GM19193 (cell line): ENCODE data around the gene MAP10.

Experiments
- POLR2A ChIP-seq: IDR thresholded peaks from 4 replicates; pipeline ENCODE4 v1.6.1; 2011; ENCODE audit not compliant: insufficient read depth, insufficient read length; ENCODE audit errors: extremely low read depth

The MAP10 gene

DNA sequence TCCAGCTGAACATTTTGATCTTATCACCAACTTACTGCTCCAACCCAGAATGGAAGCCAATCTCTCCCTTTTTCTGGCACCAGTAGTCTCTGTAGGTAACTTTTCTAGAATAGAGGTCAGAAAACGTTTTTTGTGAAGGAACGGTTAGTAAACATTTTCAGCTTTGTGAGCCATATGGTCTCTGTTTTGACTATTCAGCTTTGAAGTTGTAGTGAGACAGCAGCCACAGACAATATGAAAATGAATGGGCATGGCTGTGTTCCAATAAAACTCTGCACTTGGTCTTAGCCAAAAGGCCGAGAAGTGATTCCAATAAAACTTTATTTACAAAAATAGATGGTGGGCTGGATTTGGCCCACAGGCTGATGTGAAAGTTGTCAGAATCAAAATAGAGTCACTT is 28.9 kb downstream of the MAP10 start:
- TF ChIP-seq POLR2A = no peak

DNA sequence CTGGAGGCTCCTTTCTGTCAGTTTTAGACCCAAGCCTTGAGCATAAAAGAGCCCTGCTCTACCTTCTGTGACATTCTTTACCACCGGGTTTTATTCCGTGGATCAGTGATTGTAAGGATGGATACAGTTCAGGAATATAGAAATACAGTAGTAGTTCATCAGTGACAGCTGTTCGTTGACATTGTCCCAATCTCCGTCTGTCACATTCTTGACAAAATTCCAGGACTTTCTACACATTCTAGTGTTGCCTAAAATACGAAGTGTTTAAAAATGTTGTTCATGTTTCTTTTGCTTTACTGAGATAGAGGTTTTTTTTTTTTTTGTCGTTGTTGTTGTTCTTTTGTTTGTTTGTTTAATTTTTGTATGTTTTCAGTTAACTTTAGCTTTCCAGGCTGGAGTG is 29.9 kb downstream of the MAP10 start:
- TF ChIP-seq POLR2A = no peak

DNA sequence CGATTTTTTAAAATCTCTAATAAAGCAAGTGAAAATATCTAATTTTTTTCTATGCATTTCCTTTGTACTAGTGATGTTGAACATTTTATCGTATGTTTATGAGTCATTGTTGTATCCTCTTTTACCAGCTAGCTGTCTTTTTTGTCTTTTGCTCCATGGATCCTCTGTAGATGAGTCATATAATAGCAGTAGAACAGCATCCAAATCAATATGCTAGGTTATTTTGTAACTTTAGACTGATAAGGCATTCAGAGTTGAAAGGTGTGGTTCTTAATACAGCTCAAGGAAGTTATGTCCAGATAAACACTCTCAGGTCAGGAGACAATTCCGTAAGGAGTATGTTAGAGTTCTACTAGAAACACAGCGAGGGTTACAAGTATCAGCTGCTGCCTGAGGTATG is 31.9 kb downstream of the MAP10 start:
- TF ChIP-seq POLR2A = no peak

DNA sequence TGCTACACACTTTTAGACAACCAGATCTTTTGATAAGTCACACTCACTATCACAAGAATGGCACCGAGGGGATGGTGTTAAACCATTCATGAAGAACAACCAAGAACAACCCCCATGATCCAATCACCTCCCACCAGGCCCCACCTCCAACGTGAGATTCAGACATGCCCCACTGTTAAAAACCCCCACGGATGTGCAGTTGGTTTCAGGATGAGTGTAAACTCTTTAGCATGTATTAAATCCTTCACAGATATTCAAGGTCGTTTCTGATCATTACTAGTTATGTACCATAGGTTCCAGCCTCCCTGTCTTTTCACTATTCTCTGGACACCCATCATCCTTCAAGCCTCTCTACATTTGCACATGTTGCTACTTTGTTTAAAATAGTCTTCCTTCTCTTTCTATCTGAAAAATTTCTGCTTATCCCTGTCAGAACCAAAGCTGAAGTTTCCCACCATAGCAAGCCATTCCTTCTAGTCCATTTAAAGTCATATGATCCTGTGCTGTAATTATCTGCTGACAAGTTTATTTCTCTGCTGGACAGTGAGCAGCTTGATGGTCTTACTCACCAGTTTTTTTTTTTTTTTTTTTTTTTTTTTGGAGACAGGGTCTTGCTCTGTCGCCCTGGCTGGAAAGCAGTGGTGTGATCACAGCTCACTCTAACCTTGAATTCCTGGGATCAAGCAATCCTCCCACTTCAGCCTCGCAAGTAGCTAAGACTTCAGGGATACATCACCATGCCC is 36.8 kb downstream of the MAP10 start:
- no peak for TF ChIP-seq POLR2A

DNA sequence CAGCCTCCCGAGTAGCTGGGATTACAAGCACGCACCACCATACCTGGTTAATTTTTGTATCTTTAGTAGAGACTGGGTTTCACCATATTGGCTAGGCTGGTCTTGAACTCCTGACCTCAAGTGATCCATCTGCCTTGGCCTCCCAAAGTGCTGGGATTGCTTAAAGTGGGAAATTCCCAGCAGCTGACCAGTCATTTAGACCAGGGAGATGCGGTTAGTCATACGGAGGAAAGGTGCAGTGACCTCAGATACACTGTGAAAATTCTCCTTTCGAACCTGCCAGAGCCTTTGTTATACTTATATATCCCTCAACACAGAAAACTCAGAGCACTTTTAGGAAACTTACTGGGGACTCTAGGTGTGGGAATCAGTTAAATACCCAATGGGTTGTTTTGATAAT is 39.6 kb downstream of the MAP10 start:
- no peak for TF ChIP-seq POLR2A

DNA sequence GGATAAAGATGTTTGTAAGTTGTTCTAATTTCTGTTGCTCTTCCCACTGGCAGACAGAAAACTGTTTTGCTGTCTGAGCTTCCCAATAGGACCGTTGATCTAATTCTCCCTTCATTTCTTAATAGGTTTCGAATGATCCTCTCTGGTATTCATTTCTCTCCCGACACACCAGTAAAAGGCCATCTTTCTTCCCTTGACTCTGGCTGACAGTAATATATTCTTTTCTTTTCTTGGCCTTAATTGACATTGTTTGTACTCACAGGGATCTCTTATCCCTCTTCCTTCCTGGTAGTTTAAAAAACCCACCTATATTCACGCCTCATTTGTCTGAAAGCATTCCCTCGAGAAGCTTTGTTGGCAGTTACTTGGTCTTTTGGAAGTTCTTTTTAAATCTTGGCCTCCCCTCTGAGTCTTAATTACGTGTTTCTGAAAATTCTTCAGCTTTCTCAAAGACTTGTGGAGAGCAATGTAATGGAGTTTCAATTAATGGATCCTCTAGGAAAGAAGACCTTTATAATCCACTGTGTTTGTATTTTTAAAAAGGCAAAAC is 40.3 kb downstream of the MAP10 start:
- TF ChIP-seq POLR2A = no peak

DNA sequence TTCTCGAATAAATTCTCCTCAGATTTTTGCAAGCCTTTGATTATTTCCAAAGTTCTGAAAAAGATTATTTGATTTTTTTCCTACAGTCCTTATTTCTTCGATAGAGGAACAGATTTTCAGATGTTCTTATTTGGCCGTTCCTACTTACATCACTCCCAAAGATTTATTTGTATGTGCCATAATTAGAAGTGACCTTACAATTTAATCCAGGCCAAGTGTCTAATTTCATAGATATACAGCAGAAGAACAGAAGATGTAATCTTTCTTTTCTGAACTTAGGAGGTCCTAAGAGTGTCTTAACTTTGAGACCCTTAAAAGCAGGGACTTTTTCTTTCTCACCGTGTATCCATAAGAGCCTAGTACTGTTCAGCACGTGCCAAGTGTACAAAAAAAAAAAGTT is 46.3 kb downstream of the MAP10 start:
- no peak for TF ChIP-seq POLR2A

DNA sequence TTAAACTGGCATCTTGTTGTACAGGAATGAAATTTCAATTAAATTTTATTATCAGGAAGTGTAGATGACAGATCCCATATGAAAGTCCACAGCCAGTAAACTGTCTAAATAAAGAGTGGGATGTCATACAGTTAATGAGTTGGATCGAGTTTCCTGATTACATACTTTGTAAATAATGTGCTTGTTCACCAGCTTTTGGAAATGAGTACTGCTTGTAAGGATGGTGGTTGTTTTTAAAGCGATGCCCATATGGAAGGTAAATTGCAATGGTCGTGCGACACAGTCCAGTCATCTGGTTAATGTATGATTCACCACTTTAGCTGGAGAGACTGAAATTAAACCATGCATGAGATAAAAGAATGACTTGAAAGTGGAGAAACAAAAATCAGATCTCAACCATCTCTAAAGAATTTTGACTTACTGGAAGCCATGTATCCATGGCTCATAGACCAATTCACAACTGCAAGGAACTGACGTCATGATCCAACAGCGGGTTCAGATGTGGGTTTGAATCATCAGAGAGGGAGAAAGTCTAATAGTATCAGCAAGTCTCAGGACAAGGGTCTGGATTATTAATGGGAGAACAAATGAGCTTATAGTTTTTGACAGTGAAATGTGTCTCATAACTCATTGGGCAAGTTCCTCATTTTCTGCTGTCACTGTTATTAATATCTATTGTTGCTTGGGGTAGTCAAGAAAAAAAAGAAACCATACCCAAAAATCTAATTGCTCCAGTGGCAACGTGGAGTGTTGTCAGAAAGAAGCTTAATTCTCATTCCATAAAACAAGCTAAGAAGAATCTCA is 49.0 kb downstream of the MAP10 start:
- no peak for TF ChIP-seq POLR2A

DNA sequence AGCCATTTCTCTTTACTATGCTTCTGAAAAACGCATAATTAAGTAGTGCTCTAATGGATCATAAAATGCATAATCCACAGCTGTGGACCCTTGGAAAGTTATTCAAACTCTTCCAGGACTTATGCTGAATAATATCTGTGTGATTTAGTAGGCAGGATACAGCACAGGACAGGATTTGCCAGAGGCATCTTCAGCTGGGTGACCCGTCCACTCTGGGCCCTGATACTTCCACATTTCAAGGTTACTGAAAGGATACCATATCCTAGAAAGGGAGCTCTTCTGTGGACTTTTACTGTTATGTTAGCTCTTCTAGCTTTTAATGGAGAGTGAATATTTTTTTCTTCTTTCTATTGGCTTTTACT is 49.6 kb downstream of the MAP10 start:
- TF ChIP-seq POLR2A = no peak

DNA sequence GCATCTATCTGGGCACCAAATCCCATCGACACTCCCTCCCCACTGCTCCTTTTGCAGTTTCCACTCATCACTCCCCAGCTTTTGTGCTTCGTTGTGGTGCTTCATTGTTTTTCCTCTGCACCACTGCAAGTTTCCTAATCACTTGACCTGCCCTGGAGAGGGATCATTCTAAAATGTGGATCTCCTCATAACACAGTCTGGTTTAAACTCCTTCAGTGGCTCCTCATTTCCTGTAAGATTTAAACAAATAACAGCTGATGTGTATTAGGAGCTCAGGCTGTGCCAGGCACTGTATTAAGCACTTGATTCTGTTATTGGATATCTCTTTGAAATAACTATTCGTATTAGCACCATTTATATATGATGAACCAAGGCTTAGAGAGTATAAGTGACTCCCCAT is 51.3 kb downstream of the MAP10 start:
- no peak for TF ChIP-seq POLR2A
